Measurements from ENCODE around the gene MAML2.
"Not testable (repeated sequence)": the region's sequence is repeated elsewhere in the genome, so short reads cannot be mapped to it uniquely, and the experiment has no call there.

Gene MAML2

GRCh38 chr11:96204366-96204659, 138.7 kb downstream of the MAML2 start:
- DNase-seq, result no peak

DNA sequence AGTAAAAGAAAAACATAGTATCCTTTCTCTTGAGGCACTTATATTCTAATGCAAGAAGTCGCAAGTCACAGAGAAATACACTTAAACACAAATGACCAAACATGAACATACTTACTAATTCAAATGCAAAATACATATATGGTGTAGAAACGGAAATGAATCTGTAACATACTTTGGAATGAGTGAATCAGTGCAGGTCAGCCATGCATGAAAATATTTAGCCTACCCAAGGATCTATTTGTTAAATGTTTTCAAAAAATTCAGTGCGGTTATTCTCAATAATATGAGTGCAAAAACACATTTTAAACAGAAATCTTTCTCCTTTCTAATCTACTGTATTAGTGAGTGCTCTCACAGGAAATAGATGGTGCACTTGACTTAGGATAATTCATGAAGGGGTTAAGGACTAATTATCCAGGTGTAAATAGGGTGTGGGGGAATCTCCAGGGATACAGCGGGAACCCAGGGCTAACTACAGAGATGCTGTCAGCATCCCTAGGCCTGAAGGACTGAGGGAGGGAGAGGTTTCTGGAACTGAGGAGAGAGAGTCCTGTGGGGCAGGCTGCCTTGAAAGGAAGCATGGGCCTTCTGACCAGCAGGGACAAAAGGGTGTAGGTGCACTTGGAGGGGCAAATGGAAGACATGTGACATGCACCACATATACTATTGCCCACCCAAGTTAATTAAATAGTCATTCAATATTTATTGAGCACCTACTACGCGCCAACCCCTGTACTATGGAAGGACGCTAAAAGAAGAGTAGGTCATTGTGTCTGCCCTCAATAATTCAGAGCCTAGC, 139.2 kb downstream of the MAML2 start:
- DNase-seq, result no peak

DNA sequence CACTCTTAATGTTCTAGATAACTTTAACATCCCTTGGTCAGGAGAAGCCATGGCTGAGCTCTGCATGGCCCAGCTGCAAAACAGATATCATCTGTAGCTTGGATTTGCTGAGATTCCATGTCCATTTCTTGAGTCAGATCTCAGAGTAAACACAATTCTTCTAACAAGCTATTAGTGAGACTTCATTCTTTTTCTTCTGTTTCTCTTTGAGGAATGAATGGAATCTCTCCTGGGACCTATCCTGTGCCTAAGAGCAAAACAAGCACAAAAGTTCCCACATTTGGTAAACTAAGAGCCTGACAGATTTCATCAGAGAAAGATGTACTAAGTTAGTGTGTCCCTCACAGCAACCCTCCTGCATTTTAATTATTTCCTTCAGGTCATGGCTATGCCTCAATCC, 142.8 kb downstream of the MAML2 start:
- DNase-seq, result no peak

GRCh38 chr11:96199563-96200025, 143.4 kb downstream of the MAML2 start:
- peak; percentile 43 for DNase-seq

DNA sequence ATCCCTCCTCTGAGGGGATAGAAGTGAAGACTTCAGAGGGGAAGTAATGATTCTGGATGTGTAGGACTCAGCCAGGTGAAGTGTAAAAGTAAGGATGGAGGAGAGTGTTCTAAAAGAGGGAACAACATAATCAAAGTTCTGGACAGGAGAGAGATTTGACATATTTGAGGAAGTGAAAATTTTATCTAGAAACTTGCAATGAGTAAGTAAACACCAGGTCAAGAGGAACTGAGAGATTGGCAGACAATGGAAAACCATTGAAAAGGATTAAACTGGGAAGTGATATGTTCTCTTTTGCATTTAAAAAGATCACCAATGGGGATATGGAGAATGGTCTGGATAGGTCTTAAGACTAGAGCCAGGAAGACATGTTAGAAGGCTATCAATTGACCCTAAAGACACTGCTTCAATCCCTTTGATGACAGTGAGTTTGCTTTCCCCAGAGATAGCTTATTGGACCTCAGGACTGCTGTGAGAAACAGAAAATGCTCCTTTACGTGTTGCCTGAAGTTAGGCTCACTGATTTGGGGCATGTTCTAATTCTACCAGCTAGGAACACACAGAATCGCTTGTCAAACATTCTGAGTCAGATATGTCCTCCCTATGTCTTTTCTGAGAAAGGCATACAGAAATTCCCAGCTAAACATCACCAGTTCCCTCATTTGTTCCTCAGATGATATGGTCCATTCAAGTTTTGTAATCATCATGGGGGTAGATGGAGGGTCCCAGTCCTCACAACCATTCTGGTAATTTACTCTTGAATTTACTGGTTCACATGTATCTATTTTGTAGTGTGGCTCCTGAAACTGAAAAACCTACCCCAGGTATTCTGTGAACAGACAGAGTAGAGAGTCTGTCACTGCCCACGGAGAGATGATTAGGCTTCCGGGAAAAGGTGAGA, 144.9 kb downstream of the MAML2 start:
- DNase-seq, result no peak

- no peak for DNase-seq
These were observed 145.9 kb downstream of the MAML2 start for GRCh38 chr11:96197103-96197502.

DNA sequence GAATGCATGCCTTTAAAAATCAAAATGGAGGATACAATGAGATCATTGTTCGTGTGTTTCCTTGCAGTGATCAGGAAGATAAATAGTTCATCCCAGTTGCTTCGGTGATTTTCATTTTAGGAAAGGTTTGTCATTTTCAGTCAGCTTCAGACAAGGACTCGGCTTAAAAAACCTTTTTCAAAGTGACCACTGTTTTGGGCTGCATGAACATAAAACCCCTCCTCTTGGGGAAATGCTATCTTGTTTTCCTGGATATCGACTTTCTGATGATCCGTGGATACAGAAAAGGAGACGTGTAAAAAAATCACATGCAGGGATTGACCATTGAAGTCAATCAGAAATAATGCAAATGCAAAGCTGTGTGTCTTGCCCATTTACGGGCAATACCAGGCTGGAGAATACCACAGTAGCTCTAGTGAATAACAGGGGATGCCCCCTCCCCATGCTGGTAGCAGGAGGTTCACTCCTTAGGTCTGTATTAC, 146.8 kb downstream of the MAML2 start:
- DNase-seq, result no peak

DNA sequence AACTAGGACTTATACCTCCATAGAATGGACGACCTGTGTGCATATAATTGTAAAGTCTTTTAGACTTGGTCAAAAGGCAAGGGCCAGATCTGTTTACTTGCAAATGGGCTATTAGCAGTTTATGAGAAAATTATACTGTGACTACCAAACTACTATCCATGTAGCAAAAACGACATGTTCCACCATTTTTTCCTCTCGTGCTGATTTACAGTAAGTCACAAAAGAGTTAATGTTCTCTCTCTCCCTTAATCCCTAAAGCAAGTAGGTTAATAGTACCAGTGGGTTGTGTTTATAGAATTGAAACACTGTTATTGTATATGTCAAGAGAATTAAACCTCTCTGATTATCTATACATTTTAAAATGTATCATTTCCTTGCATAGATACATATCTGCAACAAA, 147.3 kb downstream of the MAML2 start:
- no peak for DNase-seq

DNA sequence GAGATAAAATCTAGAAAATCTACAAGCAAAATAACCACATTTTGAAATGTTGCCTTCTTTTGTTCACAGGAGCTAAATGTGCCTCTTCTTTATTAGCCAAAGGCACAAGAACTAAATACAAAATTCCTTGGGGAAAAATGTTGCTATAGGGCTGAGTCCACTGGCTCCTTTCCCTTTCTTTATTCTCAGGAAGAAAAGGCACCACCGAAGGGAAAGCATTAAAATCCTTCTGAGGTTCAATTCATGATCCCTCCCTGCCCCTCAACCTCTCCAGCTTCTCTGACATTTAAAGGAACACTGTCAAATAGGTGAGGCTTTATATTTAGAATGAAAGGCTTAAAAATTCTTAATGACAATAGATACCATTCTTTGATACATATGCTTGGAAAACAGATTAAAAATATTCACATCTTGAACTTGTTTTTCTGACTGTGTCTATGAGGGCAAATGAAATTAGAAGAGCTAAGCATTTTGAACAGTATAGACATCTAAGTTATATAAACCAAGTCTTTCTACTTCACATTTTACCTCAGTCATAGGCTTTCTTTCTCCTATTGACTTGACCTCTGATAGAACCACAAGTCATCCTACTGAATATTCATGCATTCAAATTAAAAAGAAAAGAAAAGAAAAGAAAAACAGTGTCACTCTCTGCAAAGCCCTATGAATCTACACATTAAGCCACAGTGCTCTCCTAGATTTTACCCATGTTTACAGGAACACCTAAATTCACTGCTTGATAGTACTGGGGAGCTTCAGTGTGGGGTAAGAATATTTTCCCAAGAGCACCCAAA, 148.2 kb downstream of the MAML2 start:
- no peak for DNase-seq

DNA sequence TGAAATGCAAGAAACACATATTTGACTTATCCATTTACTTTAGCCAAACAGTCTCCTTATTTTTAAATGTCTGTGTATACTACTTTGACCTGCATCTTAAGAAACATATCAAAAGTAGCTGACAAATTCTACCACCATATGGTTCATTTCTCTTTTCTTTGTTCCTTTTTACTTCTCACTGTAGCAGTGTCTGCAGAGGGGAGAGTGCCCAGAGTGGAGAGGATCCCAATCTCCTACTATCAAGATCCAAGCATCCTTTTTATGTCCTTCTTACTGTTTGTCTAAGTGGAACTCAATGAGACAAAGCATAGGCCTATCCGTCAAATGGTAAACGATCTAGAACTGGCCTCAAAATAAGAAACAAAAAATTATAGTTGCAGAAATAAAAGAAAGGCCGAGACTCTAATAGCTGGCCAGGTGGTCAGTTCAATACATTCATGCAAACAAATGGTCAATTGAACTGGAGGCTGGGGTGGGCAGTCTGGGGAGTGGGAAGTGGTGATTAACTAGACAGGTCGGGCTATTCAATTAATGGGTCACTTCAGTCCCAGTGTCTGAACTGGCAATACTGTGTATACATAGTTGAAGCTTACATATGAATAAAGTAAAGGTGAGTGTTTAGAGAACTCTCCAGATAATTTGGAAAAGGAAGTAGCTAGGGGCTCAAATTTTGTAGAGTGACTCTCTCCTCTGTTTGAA, 149.1 kb downstream of the MAML2 start:
- no peak for DNase-seq

- no peak for DNase-seq
These were observed 151.2 kb downstream of the MAML2 start for GRCh38 chr11:96191752-96192151.

GRCh38 chr11:96189351-96189750, 153.6 kb downstream of the MAML2 start:
- DNase-seq, result no peak

- no peak for DNase-seq
These were observed 154.6 kb downstream of the MAML2 start for GRCh38 chr11:96188243-96189006.

DNA sequence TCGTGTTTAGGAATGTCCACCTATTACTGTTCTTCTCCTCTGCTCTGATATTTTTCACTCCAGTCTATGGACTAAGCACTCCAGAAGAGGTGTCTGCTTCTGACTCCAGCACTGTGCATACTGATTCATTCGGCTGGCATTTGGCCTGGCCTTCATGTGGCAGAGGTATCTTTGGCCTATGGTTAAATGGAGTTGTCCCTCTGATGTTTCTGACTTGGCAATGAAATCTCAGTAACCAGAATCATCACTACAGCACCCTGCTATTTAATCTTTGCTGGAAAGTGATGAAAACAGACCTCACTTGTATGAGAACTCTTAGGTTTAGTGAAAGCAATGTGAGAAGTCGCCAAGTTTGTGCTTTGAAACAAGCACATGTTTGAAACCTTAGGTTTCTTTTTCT, 155.2 kb downstream of the MAML2 start:
- no peak for DNase-seq

- no peak for DNase-seq
These were observed 156.2 kb downstream of the MAML2 start for GRCh38 chr11:96186806-96187205.

DNA sequence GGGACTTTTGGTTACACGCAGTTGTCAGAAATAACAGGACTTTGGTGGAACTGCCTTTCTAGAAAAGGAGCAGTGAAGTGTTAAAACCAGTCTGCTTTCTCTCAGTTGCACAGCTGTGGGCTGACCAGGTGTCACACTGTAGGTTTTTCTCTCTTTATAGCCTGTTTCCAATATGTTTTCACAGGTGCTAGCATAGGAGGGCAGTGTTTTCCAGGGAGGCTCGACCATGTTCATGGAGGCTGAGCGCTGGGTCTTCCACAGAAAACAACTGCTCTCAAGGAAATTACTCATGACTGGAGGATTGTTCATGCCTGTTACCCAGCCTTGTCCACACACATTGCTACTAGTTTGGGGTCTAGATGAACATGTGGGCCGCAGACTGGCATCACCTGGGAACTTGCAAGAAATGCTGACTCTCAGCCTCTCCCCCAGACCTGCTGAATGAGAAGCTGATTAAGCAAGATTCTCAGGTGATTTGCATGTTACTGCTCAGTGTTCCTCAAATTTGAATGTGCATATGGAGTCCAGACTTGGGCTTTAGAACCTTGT, 157.7 kb downstream of the MAML2 start:
- DNase-seq, result no peak

GRCh38 chr11:96180937-96181336, 162.1 kb downstream of the MAML2 start:
- not testable (repeated sequence) for DNase-seq

DNA sequence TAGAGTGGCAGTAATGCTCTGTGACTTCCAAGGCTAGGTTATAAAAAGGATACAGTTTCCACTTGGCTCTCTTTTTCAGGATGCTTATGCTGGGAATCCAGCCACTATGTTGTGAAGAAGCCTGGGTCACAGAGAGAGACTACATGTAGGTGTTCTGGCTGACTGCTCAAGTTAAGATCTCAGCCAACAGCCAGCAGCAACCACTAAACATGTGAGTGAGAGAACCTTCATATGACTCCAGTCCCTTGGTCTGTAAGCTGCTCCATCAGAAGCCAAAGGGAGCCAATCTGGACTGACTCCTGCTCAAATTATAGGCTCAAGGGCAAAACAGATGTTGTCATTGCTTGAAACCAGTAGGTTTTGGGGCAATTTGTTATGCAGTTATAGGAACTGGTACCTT, 162.7 kb downstream of the MAML2 start:
- no peak for DNase-seq

GRCh38 chr11:96179905-96180304, 163.1 kb downstream of the MAML2 start:
- DNase-seq, result no peak

GRCh38 chr11:96178887-96179279, 164.1 kb downstream of the MAML2 start:
- no peak for DNase-seq
